Eye (tissue), 1 donor: ENCODE results near the gene OSBPL5.

ENCODE experiments used
- DNase-seq: peaks from one replicate; pipeline ENCODE4 v3.0.0-alpha.2; 2015

The OSBPL5 gene

GRCh38 chr11:3148255-3148989 is 16.7 kb downstream of the OSBPL5 start:
- no peak for DNase-seq

- no peak for DNase-seq
Measured at GRCh38 chr11:3147626-3148025, 17.5 kb downstream of the OSBPL5 start.

- no peak for DNase-seq
Measured at GRCh38 chr11:3147257-3147619, 17.9 kb downstream of the OSBPL5 start.

GRCh38 chr11:3146612-3147256 is 18.4 kb downstream of the OSBPL5 start:
- no peak for DNase-seq

- no peak for DNase-seq
Measured at GRCh38 chr11:3145206-3145520, 19.9 kb downstream of the OSBPL5 start.

- no peak for DNase-seq
Measured at GRCh38 chr11:3144296-3145205, 20.6 kb downstream of the OSBPL5 start.

GRCh38 chr11:3143136-3143880 is 21.8 kb downstream of the OSBPL5 start:
- DNase-seq = peak; percentile 53

- no peak for DNase-seq
Measured at GRCh38 chr11:3140291-3140603, 24.9 kb downstream of the OSBPL5 start.

GRCh38 chr11:3139481-3140290 is 25.4 kb downstream of the OSBPL5 start:
- no peak for DNase-seq

GRCh38 chr11:3139086-3139440 is 26.0 kb downstream of the OSBPL5 start:
- no peak for DNase-seq

GRCh38 chr11:3138178-3139085 is 26.7 kb downstream of the OSBPL5 start:
- DNase-seq = no peak

GRCh38 chr11:3137486-3138177 is 27.5 kb downstream of the OSBPL5 start:
- no peak for DNase-seq

GRCh38 chr11:3136546-3137455 is 28.3 kb downstream of the OSBPL5 start:
- DNase-seq = no peak

GRCh38 chr11:3135481-3136440 is 29.3 kb downstream of the OSBPL5 start:
- DNase-seq = peak; percentile 31

GRCh38 chr11:3134651-3135480 is 30.2 kb downstream of the OSBPL5 start:
- DNase-seq = peak; percentile 32

GRCh38 chr11:3134218-3134621 is 30.9 kb downstream of the OSBPL5 start:
- no peak for DNase-seq
